Measurements from ENCODE around the gene NOXA1. TPM values are rescaled to one million over a fixed set of nuclear protein-coding genes. Genes with fewer than 3 reads are reported as not detected.

Gene NOXA1
- polyA plus RNA-seq, 4 donors: 8.0 to 38.0 (median 20.7) TPM

GRCh38 chr9:137380171-137380570 lies 43.0 kb upstream of the NOXA1 start:
- no peak for FAIRE-seq
- H3K27me3 ChIP-seq (ENCODE audit: control insufficient read depth in 3 of 3, insufficient read depth in 3 of 3, low read length in 3 of 3): no peaks in the 10 kb centered on the region
- WGBS, 3 donors: 89 to 95% (median 89%) methylated on average over 7 to 14 of the region's 16 CpGs
- H3K27ac ChIP-seq (ENCODE audit: low read depth in 1 of 3, low read length in 2 of 3): no peak overlapping the region
- no peaks in the 10 kb centered on the region for H3K4me1 ChIP-seq (ENCODE audit: control insufficient read depth in 3 of 3, insufficient read depth in 2 of 3, low read depth in 1 of 3, low read length in 2 of 3)
- H3K9me3 ChIP-seq (ENCODE audit: control insufficient read depth in 2 of 2, insufficient read depth in 1 of 2, low read depth in 1 of 2, low read length in 1 of 2): peaks cover 0 to 12% of the 10 kb centered on the region in 2 donors
- peaks cover 0 to 31% (median 0%) of the 10 kb centered on the region in 3 donors for H3K36me3 ChIP-seq (ENCODE audit: control insufficient read depth in 3 of 3, insufficient read depth in 2 of 3, low read depth in 1 of 3, low read length in 3 of 3)
- no peak for DNase-seq
- H3K4me3 ChIP-seq (ENCODE audit: low read depth in 1 of 3, low read length in 3 of 3): no peak overlapping the region

GRCh38 chr9:137380606-137381005 lies 42.6 kb upstream of the NOXA1 start:
- Histone ChIP-seq H3K4me1 (ENCODE audit: control insufficient read depth in 3 of 3, insufficient read depth in 2 of 3, low read depth in 1 of 3, low read length in 2 of 3) (no peaks in the 10 kb centered on the region), H3K27ac (ENCODE audit: low read depth in 1 of 3, low read length in 2 of 3) (no peak overlapping the region), H3K27me3 (ENCODE audit: control insufficient read depth in 3 of 3, insufficient read depth in 3 of 3, low read length in 3 of 3) (no peaks in the 10 kb centered on the region), H3K4me3 (ENCODE audit: low read depth in 1 of 3, low read length in 3 of 3) (no peak overlapping the region), H3K9me3 (ENCODE audit: control insufficient read depth in 2 of 2, insufficient read depth in 1 of 2, low read depth in 1 of 2, low read length in 1 of 2) (peaks cover 0 to 7% of the 10 kb centered on the region in 2 donors), H3K36me3 (ENCODE audit: control insufficient read depth in 3 of 3, insufficient read depth in 2 of 3, low read depth in 1 of 3, low read length in 3 of 3) (peaks cover 0 to 31% (median 0%) of the 10 kb centered on the region in 3 donors)
- FAIRE-seq (no peak), DNase-seq (no peak)
- 81 to 93% (median 90%) methylated on average over 4 to 7 of the region's 7 CpGs for WGBS, 3 donors

- FAIRE-seq: no peak
- Histone ChIP-seq H3K27ac (ENCODE audit: low read depth in 1 of 3, low read length in 2 of 3) (no peak overlapping the region), H3K9me3 (ENCODE audit: control insufficient read depth in 2 of 2, insufficient read depth in 1 of 2, low read depth in 1 of 2, low read length in 1 of 2) (peaks cover 0 to 6% of the 10 kb centered on the region in 2 donors), H3K4me1 (ENCODE audit: control insufficient read depth in 3 of 3, insufficient read depth in 2 of 3, low read depth in 1 of 3, low read length in 2 of 3) (no peaks in the 10 kb centered on the region), H3K27me3 (ENCODE audit: control insufficient read depth in 3 of 3, insufficient read depth in 3 of 3, low read length in 3 of 3) (no peaks in the 10 kb centered on the region), H3K36me3 (ENCODE audit: control insufficient read depth in 3 of 3, insufficient read depth in 2 of 3, low read depth in 1 of 3, low read length in 3 of 3) (peaks cover 0 to 31% (median 0%) of the 10 kb centered on the region in 3 donors), H3K4me3 (ENCODE audit: low read depth in 1 of 3, low read length in 3 of 3) (no peak overlapping the region)
- 93 to 94% (median 93%) methylated on average over 53 of the region's 53 CpGs for WGBS, 3 donors
- no peak for DNase-seq
Measured at GRCh38 chr9:137381501-137382443, 41.4 kb upstream of the NOXA1 start.

GRCh38 chr9:137382444-137383080 lies 40.6 kb upstream of the NOXA1 start:
- 80 to 84% (median 82%) methylated on average over 20 to 25 of the region's 25 CpGs for WGBS, 3 donors
- Histone ChIP-seq H3K27me3 (ENCODE audit: control insufficient read depth in 3 of 3, insufficient read depth in 3 of 3, low read length in 3 of 3) (no peaks in the 10 kb centered on the region), H3K27ac (ENCODE audit: low read depth in 1 of 3, low read length in 2 of 3) (no peak overlapping the region), H3K36me3 (ENCODE audit: control insufficient read depth in 3 of 3, insufficient read depth in 2 of 3, low read depth in 1 of 3, low read length in 3 of 3) (peaks cover 0 to 27% (median 0%) of the 10 kb centered on the region in 3 donors), H3K4me1 (ENCODE audit: control insufficient read depth in 3 of 3, insufficient read depth in 2 of 3, low read depth in 1 of 3, low read length in 2 of 3) (peaks cover 0 to 6% (median 0%) of the 10 kb centered on the region in 3 donors), H3K9me3 (ENCODE audit: control insufficient read depth in 2 of 2, insufficient read depth in 1 of 2, low read depth in 1 of 2, low read length in 1 of 2) (peaks cover 0 to 6% of the 10 kb centered on the region in 2 donors), H3K4me3 (ENCODE audit: low read depth in 1 of 3, low read length in 3 of 3) (no peak overlapping the region)
- DNase-seq: no peak
- no peak for FAIRE-seq

GRCh38 chr9:137383081-137383783 lies 40.0 kb upstream of the NOXA1 start:
- Histone ChIP-seq H3K36me3 (ENCODE audit: control insufficient read depth in 3 of 3, insufficient read depth in 2 of 3, low read depth in 1 of 3, low read length in 3 of 3) (peaks cover 0 to 34% (median 0%) of the 10 kb centered on the region in 3 donors), H3K9me3 (ENCODE audit: control insufficient read depth in 2 of 2, insufficient read depth in 1 of 2, low read depth in 1 of 2, low read length in 1 of 2) (peaks cover 0 to 6% of the 10 kb centered on the region in 2 donors), H3K27ac (ENCODE audit: low read depth in 1 of 3, low read length in 2 of 3) (no peak overlapping the region), H3K4me1 (ENCODE audit: control insufficient read depth in 3 of 3, insufficient read depth in 2 of 3, low read depth in 1 of 3, low read length in 2 of 3) (peaks cover 0 to 13% (median 0%) of the 10 kb centered on the region in 3 donors), H3K27me3 (ENCODE audit: control insufficient read depth in 3 of 3, insufficient read depth in 3 of 3, low read length in 3 of 3) (no peaks in the 10 kb centered on the region), H3K4me3 (ENCODE audit: low read depth in 1 of 3, low read length in 3 of 3) (no peak overlapping the region)
- FAIRE-seq (no peak), DNase-seq (no peak)
- WGBS, 3 donors: 62 to 72% (median 68%) methylated on average over 25 to 27 of the region's 27 CpGs

GRCh38 chr9:137383784-137384756 lies 39.1 kb upstream of the NOXA1 start:
- Histone ChIP-seq H3K4me3 (ENCODE audit: low read depth in 1 of 3, low read length in 3 of 3) (no peak overlapping the region), H3K4me1 (ENCODE audit: control insufficient read depth in 3 of 3, insufficient read depth in 2 of 3, low read depth in 1 of 3, low read length in 2 of 3) (peaks cover 0 to 20% (median 0%) of the 10 kb centered on the region in 3 donors), H3K27ac (ENCODE audit: low read depth in 1 of 3, low read length in 2 of 3) (no peak overlapping the region), H3K36me3 (ENCODE audit: control insufficient read depth in 3 of 3, insufficient read depth in 2 of 3, low read depth in 1 of 3, low read length in 3 of 3) (peaks cover 0 to 42% (median 0%) of the 10 kb centered on the region in 3 donors), H3K9me3 (ENCODE audit: control insufficient read depth in 2 of 2, insufficient read depth in 1 of 2, low read depth in 1 of 2, low read length in 1 of 2) (peaks cover 0 to 6% of the 10 kb centered on the region in 2 donors), H3K27me3 (ENCODE audit: control insufficient read depth in 3 of 3, insufficient read depth in 3 of 3, low read length in 3 of 3) (no peaks in the 10 kb centered on the region)
- WGBS, 3 donors: 90 to 94% (median 90%) methylated on average over 38 to 39 of the region's 39 CpGs
- DNase-seq (no peak), FAIRE-seq (no peak)

- Histone ChIP-seq H3K36me3 (ENCODE audit: control insufficient read depth in 3 of 3, insufficient read depth in 2 of 3, low read depth in 1 of 3, low read length in 3 of 3) (peaks cover 0 to 44% (median 0%) of the 10 kb centered on the region in 3 donors), H3K9me3 (ENCODE audit: control insufficient read depth in 2 of 2, insufficient read depth in 1 of 2, low read depth in 1 of 2, low read length in 1 of 2) (no peaks in the 10 kb centered on the region), H3K27me3 (ENCODE audit: control insufficient read depth in 3 of 3, insufficient read depth in 3 of 3, low read length in 3 of 3) (no peaks in the 10 kb centered on the region), H3K4me1 (ENCODE audit: control insufficient read depth in 3 of 3, insufficient read depth in 2 of 3, low read depth in 1 of 3, low read length in 2 of 3) (peaks cover 0 to 20% (median 0%) of the 10 kb centered on the region in 3 donors), H3K4me3 (ENCODE audit: low read depth in 1 of 3, low read length in 3 of 3) (no peak overlapping the region), H3K27ac (ENCODE audit: low read depth in 1 of 3, low read length in 2 of 3) (no peak overlapping the region)
- DNase-seq: no peak
- 93 to 94% (median 93%) methylated on average over 26 of the region's 26 CpGs for WGBS, 3 donors
- no peak for FAIRE-seq
Measured at GRCh38 chr9:137385061-137385655, 38.0 kb upstream of the NOXA1 start.
